Fibroblast of lung (primary cell): ENCODE results near the gene LRRTM1. TPM values are rescaled to one million over a fixed set of nuclear protein-coding genes. Genes with fewer than 3 reads are reported as not detected.

Experiments
- DNase-seq, 2 donors: peaks; one replicate each; pipeline versions ENCODE4 v3.0.0 to v3.0.0-alpha.2; 2010; ENCODE audit warnings: low read depth in 2 of 2
- H2AFZ ChIP-seq: 2 replicates; pipeline ENCODE4 v1.5.1; 2012; ENCODE audit warnings: low read length, control low read depth, inconsistent platforms
- H3K27ac ChIP-seq: 2 replicates; pipeline ENCODE4 v1.5.1; 2011; ENCODE audit warnings: low read length, control low read depth; ENCODE audit not compliant: insufficient read depth
- H3K27me3 ChIP-seq: 2 replicates; pipeline ENCODE4 v1.5.1; 2011; ENCODE audit warnings: mild to moderate bottlenecking, low read length; ENCODE audit not compliant: control insufficient read depth, insufficient read depth
- H3K36me3 ChIP-seq: 2 replicates; pipeline ENCODE4 v1.5.1; 2011; ENCODE audit warnings: low read length; ENCODE audit not compliant: control insufficient read depth, insufficient read depth
- H3K4me1 ChIP-seq: 2 replicates; pipeline ENCODE4 v1.5.1; 2011; ENCODE audit warnings: low read length; ENCODE audit not compliant: control insufficient read depth, insufficient read depth; ENCODE audit errors: extremely low read depth
- H3K4me2 ChIP-seq: 2 replicates; pipeline ENCODE4 v1.5.1; 2011; ENCODE audit warnings: low read length, control low read depth; ENCODE audit not compliant: insufficient read depth; ENCODE audit errors: extremely low read depth
- H3K4me3 ChIP-seq, 4 experiments: fragments of 200-600 bp in 1 of 4; sonication (generic) in 1 of 4; replicated peaks in 1 of 4; 2 replicates each; pipeline ENCODE4 v1.5.1; 2011 to 2016; ENCODE audit warnings: low read length in 4 of 4, low read depth in 3 of 4, mild to moderate bottlenecking in 3 of 4, control low read depth in 2 of 4, inconsistent platforms in 1 of 4, mixed read lengths in 1 of 4; ENCODE audit not compliant: insufficient read depth in 1 of 4; ENCODE audit errors: control extremely low read depth in 1 of 4
- H3K79me2 ChIP-seq: 2 replicates; pipeline ENCODE4 v1.5.1; 2012; ENCODE audit warnings: mild to moderate bottlenecking, low read length, inconsistent platforms; ENCODE audit not compliant: control insufficient read depth, insufficient read depth
- H3K9ac ChIP-seq: 2 replicates; pipeline ENCODE4 v1.5.1; 2011; ENCODE audit warnings: mild to moderate bottlenecking, low read length, control low read depth; ENCODE audit not compliant: insufficient read depth
- H3K9me3 ChIP-seq: 2 replicates; pipeline ENCODE4 v1.5.1; 2012; ENCODE audit warnings: low read depth, low read length; ENCODE audit not compliant: control insufficient read depth, insufficient read depth
- H4K20me1 ChIP-seq: 2 replicates; pipeline ENCODE4 v1.5.1; 2011; ENCODE audit warnings: low read length; ENCODE audit not compliant: control insufficient read depth, insufficient read depth; ENCODE audit errors: extremely low read depth
- CTCF ChIP-seq, 2 donors: IDR thresholded peaks in 1 of 2; conservative IDR thresholded peaks in 1 of 2; 1 replicate in 1 of 2; 2 replicates in 1 of 2; pipeline ENCODE4 v1.5.1; 2011 to 2012; ENCODE audit warnings: low read length in 2 of 2, control low read depth in 1 of 2, inconsistent platforms in 1 of 2, low read depth in 1 of 2, mild to moderate bottlenecking in 1 of 2
- EZH2 ChIP-seq: IDR thresholded peaks from 2 replicates; pipeline ENCODE4 v1.5.1; 2012; ENCODE audit warnings: low read length, control low read depth, mild to moderate bottlenecking; ENCODE audit errors: missing control alignments
- polyA plus RNA-seq, 2 donors: library from polyadenylated mRNA; depleted of rRNA in 1 of 2; stranded (reverse) in 1 of 2; unstranded in 1 of 2; fragments of >200 nt; gene quantifications; 2 replicates each; pipeline ENCODE4 v1.2.1, GENCODE V29; 2011 to 2012; ENCODE audit warnings: missing spikeins in 1 of 2
- total RNA-seq: library from RNA; depleted of rRNA; stranded (reverse); fragments of >200 nt; gene quantifications from 2 replicates; pipeline ENCODE4 v1.2.1, GENCODE V29; 2014

Gene LRRTM1
- total and polyA plus RNA-seq, 2 donors (not counting 1 experiment from before 2014, with no cell fraction given), result not detected

GRCh38 chr2:80258341-80258740 lies 46.2 kb downstream of the LRRTM1 start:
- no peaks in the 10 kb centered on the region for H3K9me3 ChIP-seq
- no peak overlapping the region for H3K27ac ChIP-seq
- DNase-seq, result no peak
- H3K79me2 ChIP-seq, result no peaks in the 10 kb centered on the region
- no peaks in the 10 kb centered on the region for H4K20me1 ChIP-seq
- no peaks in the 10 kb centered on the region for H3K27me3 ChIP-seq
- TF ChIP-seq CTCF (conservative IDR thresholded peaks at IDR 0.05 in 1 of 2, IDR thresholded peaks at IDR 0.05 in 1 of 2; ENCODE audit: low read depth in 1 of 2, low read length in 2 of 2) (no peak), EZH2 (no peak)
- H3K4me2 ChIP-seq, result no peak overlapping the region
- no peak overlapping the region for H3K9ac ChIP-seq
- H3K36me3 ChIP-seq, result no peaks in the 10 kb centered on the region
- no peak overlapping the region for H2AFZ ChIP-seq
- H3K4me1 ChIP-seq, result no peaks in the 10 kb centered on the region
- H3K4me3 ChIP-seq, result no peak overlapping the region

GRCh38 chr2:80257450-80257849 lies 47.1 kb downstream of the LRRTM1 start:
- H3K27me3 ChIP-seq, result no peaks in the 10 kb centered on the region
- H3K4me2 ChIP-seq, result no peak overlapping the region
- no peak for TF ChIP-seq EZH2
- no peak for TF ChIP-seq CTCF (conservative IDR thresholded peaks at IDR 0.05 in 1 of 2, IDR thresholded peaks at IDR 0.05 in 1 of 2; ENCODE audit: low read depth in 1 of 2, low read length in 2 of 2)
- no peaks in the 10 kb centered on the region for H3K36me3 ChIP-seq
- no peak for DNase-seq
- no peak overlapping the region for H3K4me3 ChIP-seq
- H3K9ac ChIP-seq, result no peak overlapping the region
- H3K9me3 ChIP-seq, result no peaks in the 10 kb centered on the region
- no peaks in the 10 kb centered on the region for H3K4me1 ChIP-seq
- no peak overlapping the region for H3K27ac ChIP-seq
- no peaks in the 10 kb centered on the region for H4K20me1 ChIP-seq
- H3K79me2 ChIP-seq, result no peaks in the 10 kb centered on the region
- H2AFZ ChIP-seq, result no peak overlapping the region

- H3K4me2 ChIP-seq, result no peak overlapping the region
Observed at GRCh38 chr2:80256782-80257167, 47.8 kb downstream of the LRRTM1 start.

More at GRCh38 chr2:80256782-80257167, 47.8 kb downstream of the LRRTM1 start:
- TF ChIP-seq CTCF (conservative IDR thresholded peaks at IDR 0.05 in 1 of 2, IDR thresholded peaks at IDR 0.05 in 1 of 2; ENCODE audit: low read depth in 1 of 2, low read length in 2 of 2) (no peak), EZH2 (no peak)
- Histone ChIP-seq H3K9ac (no peak overlapping the region), H3K4me3 (no peak overlapping the region), H3K36me3 (no peaks in the 10 kb centered on the region), H3K9me3 (no peaks in the 10 kb centered on the region), H3K27ac (no peak overlapping the region), H3K79me2 (no peaks in the 10 kb centered on the region), H3K27me3 (no peaks in the 10 kb centered on the region), H3K4me1 (no peaks in the 10 kb centered on the region), H4K20me1 (no peaks in the 10 kb centered on the region), H2AFZ (no peak overlapping the region)
- no peak for DNase-seq
